ENCODE results near the gene KRTAP5-3. TPM values are rescaled to one million over a fixed set of nuclear protein-coding genes. Genes with fewer than 3 reads are reported as not detected.

KRTAP5-3 gene
- total RNA-seq, 1 donor from 2014 or later = not detected

- Histone ChIP-seq H3K4me2 (peak overlapping the region; percentile 73), H3K4me3 (no peak overlapping the region), H3K79me2 (ENCODE audit: low read depth) (no peaks in the 10 kb centered on the region), H3K9me3 (ENCODE audit: low read depth) (no peaks in the 10 kb centered on the region), H4K20me1 (ENCODE audit: low read depth) (peaks cover 6% of the 10 kb centered on the region), H3K9ac (no peak overlapping the region), H3F3A (ENCODE audit: low read depth) (peaks cover 1% of the 10 kb centered on the region), H2AFZ (replicated peaks) (no peak overlapping the region), H3K27ac (no peak overlapping the region), H3K36me3 (no peaks in the 10 kb centered on the region), H3K4me1 (peaks cover 23% of the 10 kb centered on the region), H3K27me3 (peaks cover 36% of the 10 kb centered on the region)
- Mint-ChIP-seq H3K4me3 (no peak overlapping the region), H3K27ac (no peak overlapping the region), H3K27me3 (ENCODE audit: insufficient read depth, low read depth) (peaks cover 5% of the 10 kb centered on the region), H3K36me3 (no peaks in the 10 kb centered on the region), H3K9me3 (no peaks in the 10 kb centered on the region), H3K4me1 (peaks cover 20% of the 10 kb centered on the region)
- DNase-seq (ENCODE audit: low spot score) = peak; percentile 90
- no peak for TF ChIP-seq EZH2 (IDR thresholded peaks at IDR 0.05)
- no peak for TF ChIP-seq EZH2phosphoT487 (IDR thresholded peaks at IDR 0.05)
- TF ChIP-seq CTCF (IDR thresholded peaks at IDR 0.05) = no peak
Measured at GRCh38 chr11:1564535-1565172, 43.6 kb downstream of the KRTAP5-3 start.

- peaks cover 15% of the 10 kb centered on the region for H3K4me1 Mint-ChIP-seq
- no peak overlapping the region for H2AFZ ChIP-seq (replicated peaks)
- no peak overlapping the region for H3K27ac ChIP-seq
- no peaks in the 10 kb centered on the region for H3K79me2 ChIP-seq (ENCODE audit: low read depth)
- H3K4me1 ChIP-seq = peaks cover 28% of the 10 kb centered on the region
- H3K4me2 ChIP-seq = peak overlapping the region; percentile 73
- H3K9me3 ChIP-seq (ENCODE audit: low read depth) = no peaks in the 10 kb centered on the region
- no peak overlapping the region for H3K4me3 Mint-ChIP-seq
- H3K9me3 Mint-ChIP-seq = no peaks in the 10 kb centered on the region
- H3K27ac Mint-ChIP-seq = no peak overlapping the region
- H3K4me3 ChIP-seq = no peak overlapping the region
- peaks cover 6% of the 10 kb centered on the region for H4K20me1 ChIP-seq (ENCODE audit: low read depth)
- H3K36me3 ChIP-seq = no peaks in the 10 kb centered on the region
- TF ChIP-seq EZH2phosphoT487 (IDR thresholded peaks at IDR 0.05) (no peak), CTCF (IDR thresholded peaks at IDR 0.05) (no peak), EZH2 (IDR thresholded peaks at IDR 0.05) (no peak)
- H3F3A ChIP-seq (ENCODE audit: low read depth) = no peaks in the 10 kb centered on the region
- H3K27me3 ChIP-seq = peaks cover 34% of the 10 kb centered on the region
- no peak overlapping the region for H3K9ac ChIP-seq
- H3K27me3 Mint-ChIP-seq (ENCODE audit: insufficient read depth, low read depth) = peaks cover 2% of the 10 kb centered on the region
- DNase-seq (ENCODE audit: low spot score) = no peak
- no peaks in the 10 kb centered on the region for H3K36me3 Mint-ChIP-seq
Measured at GRCh38 chr11:1563697-1564534, 44.3 kb downstream of the KRTAP5-3 start.

- H4K20me1 ChIP-seq (ENCODE audit: low read depth) = peaks cover 5% of the 10 kb centered on the region
- H3F3A ChIP-seq (ENCODE audit: low read depth) = no peaks in the 10 kb centered on the region
- no peaks in the 10 kb centered on the region for H3K9me3 ChIP-seq (ENCODE audit: low read depth)
- H3K9me3 Mint-ChIP-seq = no peaks in the 10 kb centered on the region
- no peak overlapping the region for H3K4me3 ChIP-seq
- H3K9ac ChIP-seq = no peak overlapping the region
- peaks cover 35% of the 10 kb centered on the region for H3K27me3 ChIP-seq
- H3K4me1 Mint-ChIP-seq = peaks cover 8% of the 10 kb centered on the region
- H3K27ac Mint-ChIP-seq = no peak overlapping the region
- H3K4me2 ChIP-seq = no peak overlapping the region
- H3K4me1 ChIP-seq = peaks cover 31% of the 10 kb centered on the region
- no peak for DNase-seq (ENCODE audit: low spot score)
- no peaks in the 10 kb centered on the region for H3K36me3 Mint-ChIP-seq
- no peaks in the 10 kb centered on the region for H3K36me3 ChIP-seq
- H3K27me3 Mint-ChIP-seq (ENCODE audit: insufficient read depth, low read depth) = peaks cover under 1% of the 10 kb centered on the region
- H2AFZ ChIP-seq (replicated peaks) = no peak overlapping the region
- H3K79me2 ChIP-seq (ENCODE audit: low read depth) = no peaks in the 10 kb centered on the region
- TF ChIP-seq EZH2phosphoT487 (IDR thresholded peaks at IDR 0.05) (no peak), CTCF (IDR thresholded peaks at IDR 0.05) (no peak), EZH2 (IDR thresholded peaks at IDR 0.05) (no peak)
- H3K27ac ChIP-seq = no peak overlapping the region
- H3K4me3 Mint-ChIP-seq = no peak overlapping the region
Measured at GRCh38 chr11:1563149-1563638, 45.1 kb downstream of the KRTAP5-3 start.
